Osteocyte (in vitro differentiated cells): ENCODE measurements around the gene RNU7-1. TPM values are rescaled to one million over a fixed set of nuclear protein-coding genes. Genes with fewer than 3 reads are reported as not detected.
A peak's percentile ranks its signal among the peaks of the same experiment; 100 is the strongest.

Source experiments
- DNase-seq: peaks from one replicate; pipeline ENCODE4 v3.0.0; 2021; ENCODE audit warnings: mixed read lengths; ENCODE audit not compliant: unreplicated experiment; ENCODE audit errors: extremely low spot score
- H3K27ac Mint-ChIP-seq: one replicate; pipeline ENCODE4 v1.8.0; 2021; ENCODE audit warnings: mild to moderate bottlenecking, mixed read lengths; ENCODE audit not compliant: unreplicated experiment
- H3K27me3 Mint-ChIP-seq: one replicate; pipeline ENCODE4 v1.8.0; 2021; ENCODE audit warnings: mixed read lengths; ENCODE audit not compliant: unreplicated experiment
- H3K36me3 Mint-ChIP-seq: one replicate; pipeline ENCODE4 v1.8.0; 2021; ENCODE audit warnings: mixed read lengths; ENCODE audit not compliant: unreplicated experiment
- H3K4me1 Mint-ChIP-seq: one replicate; pipeline ENCODE4 v1.8.0; 2021; ENCODE audit warnings: mixed read lengths; ENCODE audit not compliant: unreplicated experiment
- H3K4me3 Mint-ChIP-seq: one replicate; pipeline ENCODE4 v1.8.0; 2021; ENCODE audit warnings: mild to moderate bottlenecking, moderate library complexity, mixed read lengths; ENCODE audit not compliant: unreplicated experiment
- H3K9me3 Mint-ChIP-seq: one replicate; pipeline ENCODE4 v1.8.0; 2021; ENCODE audit warnings: mixed read lengths; ENCODE audit not compliant: unreplicated experiment
- CTCF ChIP-seq: fragments of 200-600 bp; sonication (generic); IDR thresholded peaks from 2 replicates; pipeline ENCODE4 v1.5.0; 2021; ENCODE audit warnings: antibody characterized with exemption, mild to moderate bottlenecking, moderate library complexity
- total RNA-seq: library from RNA; stranded (reverse); gene quantifications from 2 replicates; pipeline ENCODE4 v1.2.1, GENCODE V29; 2021

Gene RNU7-1
- total RNA-seq, 1 donor from 2014 or later, result not detected

GRCh38 chr12:6944381-6945186 lies 968 bp downstream of the RNU7-1 start:
- peak overlapping the region; percentile 99 for H3K27ac Mint-ChIP-seq
- H3K27me3 Mint-ChIP-seq, result no peaks in the 10 kb centered on the region
- H3K4me1 Mint-ChIP-seq, result peaks cover 35% of the 10 kb centered on the region
- TF ChIP-seq CTCF, result peak; percentile 90
- H3K4me3 Mint-ChIP-seq, result peak overlapping the region; percentile 94
- peak; percentile 94 for DNase-seq
- no peaks in the 10 kb centered on the region for H3K9me3 Mint-ChIP-seq
- peaks cover 13% of the 10 kb centered on the region for H3K36me3 Mint-ChIP-seq

GRCh38 chr12:6945613-6946012 lies 2.0 kb downstream of the RNU7-1 start:
- Mint-ChIP-seq H3K4me1 (peaks cover 33% of the 10 kb centered on the region), H3K27ac (no peak overlapping the region), H3K4me3 (peak overlapping the region; percentile 94), H3K27me3 (no peaks in the 10 kb centered on the region), H3K9me3 (no peaks in the 10 kb centered on the region), H3K36me3 (peaks cover 10% of the 10 kb centered on the region)
- TF ChIP-seq CTCF, result no peak
- DNase-seq, result no peak

- H3K27ac Mint-ChIP-seq, result no peak overlapping the region
Measured at GRCh38 chr12:6946033-6946919, 2.7 kb downstream of the RNU7-1 start.

GRCh38 chr12:6946920-6947374 lies 3.3 kb downstream of the RNU7-1 start:
- H3K9me3 Mint-ChIP-seq, result no peaks in the 10 kb centered on the region

More at GRCh38 chr12:6946033-6946919, 2.7 kb downstream of the RNU7-1 start:
- Mint-ChIP-seq H3K4me1 (peaks cover 33% of the 10 kb centered on the region), H3K27me3 (no peaks in the 10 kb centered on the region), H3K4me3 (peak overlapping the region; percentile 23), H3K9me3 (no peaks in the 10 kb centered on the region), H3K36me3 (peaks cover 9% of the 10 kb centered on the region)
- no peak for DNase-seq
- no peak for TF ChIP-seq CTCF

More at GRCh38 chr12:6946920-6947374, 3.3 kb downstream of the RNU7-1 start:
- Mint-ChIP-seq H3K27me3 (no peaks in the 10 kb centered on the region), H3K27ac (no peak overlapping the region), H3K36me3 (peaks cover 9% of the 10 kb centered on the region), H3K4me1 (peaks cover 30% of the 10 kb centered on the region), H3K4me3 (peak overlapping the region; percentile 23)
- no peak for TF ChIP-seq CTCF
- DNase-seq, result no peak
